ENCODE results near the gene MUC22. TPM values are rescaled to one million over a fixed set of nuclear protein-coding genes. Genes with fewer than 3 reads are reported as not detected.
A peak's percentile ranks its signal among the peaks of the same experiment; 100 is the strongest.
"Not testable (repeated sequence)": the region's sequence is repeated elsewhere in the genome, so short reads cannot be mapped to it uniquely, and the experiment has no call there.

Gene MUC22
- total and polyA plus RNA-seq, 5 donors from 2014 or later = not detected

GRCh38 chr6:30969171-30969570, 41.1 kb upstream of the MUC22 start:
- peaks cover 38% of the 10 kb centered on the region for H3K27me3 Mint-ChIP-seq
- H3K4me1 Mint-ChIP-seq; H3K36me3 ChIP-seq (ENCODE audit: control insufficient read depth, insufficient read depth, low read length); H3K9me3 ChIP-seq (ENCODE audit: control insufficient read depth in 2 of 2, low read length in 2 of 2); H3K27ac ChIP-seq (ENCODE audit: insufficient read depth, low read length, poor library complexity, severe bottlenecking); H3K4me3 Mint-ChIP-seq; H3K4me3 ChIP-seq (ENCODE audit: low read depth, low read length); H3K4me1 ChIP-seq (ENCODE audit: control insufficient read depth, insufficient read depth, low read length, poor library complexity, severe bottlenecking); H3K9me3 Mint-ChIP-seq; ATAC-seq (ENCODE audit: low read depth in 2 of 2); H3K36me3 Mint-ChIP-seq; H3K27ac Mint-ChIP-seq; H3K27me3 ChIP-seq (ENCODE audit: control insufficient read depth, insufficient read depth, low read length); DNase-seq: not testable (repeated sequence)

- H3K36me3 Mint-ChIP-seq = no peaks in the 10 kb centered on the region
- Histone ChIP-seq H3K9me3 (ENCODE audit: control insufficient read depth in 2 of 2, low read length in 2 of 2) (no peaks in the 10 kb centered on the region), H3K4me3 (ENCODE audit: low read depth, low read length) (no peak overlapping the region), H3K27ac (ENCODE audit: insufficient read depth, low read length, poor library complexity, severe bottlenecking) (no peak overlapping the region), H3K36me3 (ENCODE audit: control insufficient read depth, insufficient read depth, low read length) (no peaks in the 10 kb centered on the region), H3K4me1 (ENCODE audit: control insufficient read depth, insufficient read depth, low read length, poor library complexity, severe bottlenecking) (no peaks in the 10 kb centered on the region), H3K27me3 (ENCODE audit: control insufficient read depth, insufficient read depth, low read length) (peaks cover 3% of the 10 kb centered on the region)
- DNase-seq (no peak), ATAC-seq (ENCODE audit: low read depth in 2 of 2) (no peak)
- H3K4me1 Mint-ChIP-seq = peaks cover 0 to 5% (median 1%) of the 10 kb centered on the region in 4 donors
- peaks cover 34% of the 10 kb centered on the region for H3K27me3 Mint-ChIP-seq
- H3K27ac Mint-ChIP-seq = no peak overlapping the region
- H3K4me3 Mint-ChIP-seq = no peak overlapping the region
- peaks cover 0 to 1% (median 0%) of the 10 kb centered on the region in 7 donors for H3K9me3 Mint-ChIP-seq
Observed at GRCh38 chr6:30970946-30971345, 39.3 kb upstream of the MUC22 start.

DNA sequence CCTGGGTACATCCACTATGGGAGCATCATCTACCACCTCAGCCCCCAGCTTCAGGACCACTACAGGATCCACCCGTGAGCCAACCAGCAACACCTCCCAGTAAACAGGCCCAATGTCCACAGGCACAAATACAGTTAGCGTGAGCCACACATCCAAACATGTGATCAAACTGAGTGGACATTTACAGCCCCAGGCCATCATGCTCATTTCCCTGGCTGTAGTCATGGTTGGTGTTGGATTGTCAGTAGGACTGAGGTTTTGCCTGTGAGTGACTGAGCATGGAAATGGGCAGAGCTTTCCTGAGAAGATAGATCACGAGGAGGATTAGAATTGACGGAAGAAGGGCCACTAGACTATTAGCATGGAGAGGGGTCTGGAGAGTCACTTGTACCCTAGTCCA, 37.5 kb upstream of the MUC22 start:
- Histone ChIP-seq H3K27me3 (ENCODE audit: control insufficient read depth, insufficient read depth, low read length) (peaks cover 3% of the 10 kb centered on the region), H3K4me3 (ENCODE audit: low read depth, low read length) (no peak overlapping the region), H3K36me3 (ENCODE audit: control insufficient read depth, insufficient read depth, low read length) (no peaks in the 10 kb centered on the region), H3K27ac (ENCODE audit: insufficient read depth, low read length, poor library complexity, severe bottlenecking) (no peak overlapping the region), H3K4me1 (ENCODE audit: control insufficient read depth, insufficient read depth, low read length, poor library complexity, severe bottlenecking) (no peaks in the 10 kb centered on the region), H3K9me3 (ENCODE audit: control insufficient read depth in 2 of 2, low read length in 2 of 2) (no peaks in the 10 kb centered on the region)
- Mint-ChIP-seq H3K4me1 (peaks cover 0 to 2% (median 0%) of the 10 kb centered on the region in 4 donors), H3K36me3 (no peaks in the 10 kb centered on the region), H3K9me3 (peaks cover 0 to 1% (median 0%) of the 10 kb centered on the region in 7 donors), H3K4me3 (no peak overlapping the region), H3K27ac (peak overlapping the region in 1 of 3 donors; percentile 29), H3K27me3 (peaks cover 32% of the 10 kb centered on the region)
- DNase-seq (no peak), ATAC-seq (ENCODE audit: low read depth in 2 of 2) (no peak)

DNA sequence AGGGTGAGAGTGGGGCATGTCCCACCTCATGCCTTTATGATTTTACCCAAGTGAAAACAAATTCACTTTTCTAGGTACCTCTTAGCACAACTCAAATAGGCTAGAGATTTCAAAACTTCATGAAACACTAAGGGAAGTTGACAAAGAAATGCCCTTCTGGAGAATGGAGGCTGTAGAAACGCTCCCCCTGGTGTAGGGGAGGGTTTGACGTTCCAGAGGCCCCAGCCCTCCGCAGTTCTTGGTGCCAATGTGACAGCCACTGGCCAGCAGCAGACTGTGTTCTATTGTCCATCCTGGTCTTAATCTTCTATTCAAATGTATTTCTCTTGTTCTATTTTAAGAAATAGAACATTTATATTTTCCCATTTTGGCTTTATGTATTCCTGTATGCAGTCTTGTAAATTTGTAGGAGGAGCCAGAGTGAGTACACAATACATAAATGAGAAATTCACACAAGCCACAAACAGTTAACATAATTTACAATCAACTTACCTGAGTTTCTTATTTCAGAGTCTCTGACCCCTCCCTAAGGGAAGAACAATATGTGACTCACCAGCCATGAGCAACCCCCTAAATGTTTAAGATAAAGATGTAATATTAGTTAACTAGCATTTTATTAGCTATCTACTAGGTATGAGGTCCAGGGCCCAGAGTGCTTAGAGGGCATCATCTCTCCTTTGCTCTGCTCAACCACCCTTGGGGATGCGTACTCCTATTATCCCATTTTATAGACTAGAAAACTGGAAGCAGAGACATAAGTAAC, 35.6 kb upstream of the MUC22 start:
- Histone ChIP-seq H3K27ac (ENCODE audit: insufficient read depth, low read length, poor library complexity, severe bottlenecking) (no peak overlapping the region), H3K27me3 (ENCODE audit: control insufficient read depth, insufficient read depth, low read length) (peaks cover 8% of the 10 kb centered on the region), H3K36me3 (ENCODE audit: control insufficient read depth, insufficient read depth, low read length) (no peaks in the 10 kb centered on the region), H3K4me3 (ENCODE audit: low read depth, low read length) (no peak overlapping the region), H3K9me3 (ENCODE audit: control insufficient read depth in 2 of 2, low read length in 2 of 2) (no peaks in the 10 kb centered on the region), H3K4me1 (ENCODE audit: control insufficient read depth, insufficient read depth, low read length, poor library complexity, severe bottlenecking) (no peaks in the 10 kb centered on the region)
- Mint-ChIP-seq H3K9me3 (peaks cover 0 to 2% (median 0%) of the 10 kb centered on the region in 7 donors), H3K36me3 (no peaks in the 10 kb centered on the region), H3K4me1 (peaks cover 0 to 2% (median 0%) of the 10 kb centered on the region in 4 donors), H3K27ac (no peak overlapping the region), H3K27me3 (peaks cover 44% of the 10 kb centered on the region), H3K4me3 (no peak overlapping the region)
- ATAC-seq (ENCODE audit: low read depth in 2 of 2) = no peak
- no peak for DNase-seq

DNA sequence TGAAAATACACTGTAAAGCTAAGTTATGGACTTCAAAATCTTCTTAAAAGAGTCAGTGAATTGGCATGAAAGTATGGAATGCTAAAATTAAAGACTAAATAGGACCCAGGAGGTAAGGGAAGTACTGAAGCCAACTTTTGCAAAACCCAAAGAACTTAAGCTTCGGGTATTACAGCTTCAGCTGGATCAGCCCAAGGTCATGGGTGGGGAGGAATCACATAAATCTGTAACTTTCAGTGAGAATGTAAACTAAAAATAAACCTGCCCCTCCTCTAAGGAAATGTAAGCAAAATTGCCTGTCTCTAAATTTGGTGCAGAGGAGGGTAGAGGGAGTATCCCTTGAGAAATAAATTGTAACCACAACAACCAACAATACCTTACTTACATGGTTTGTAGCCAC, 31.1 kb upstream of the MUC22 start:
- no peaks in the 10 kb centered on the region for H3K9me3 ChIP-seq (ENCODE audit: control insufficient read depth in 2 of 2, low read length in 2 of 2)
- Mint-ChIP-seq H3K36me3 (no peaks in the 10 kb centered on the region), H3K27ac (peak overlapping the region in 1 of 3 donors; percentile 44), H3K27me3 (peaks cover 39% of the 10 kb centered on the region), H3K4me1 (peaks cover 0 to 2% (median 0%) of the 10 kb centered on the region in 4 donors), H3K4me3 (no peak overlapping the region), H3K9me3 (peaks cover 0 to 2% (median 0%) of the 10 kb centered on the region in 7 donors)
- H3K27me3 ChIP-seq (ENCODE audit: control insufficient read depth, insufficient read depth, low read length) = peaks cover 18% of the 10 kb centered on the region
- ATAC-seq (ENCODE audit: low read depth in 2 of 2) (no peak), DNase-seq (no peak)
- no peak overlapping the region for H3K27ac ChIP-seq (ENCODE audit: insufficient read depth, low read length, poor library complexity, severe bottlenecking)
- no peaks in the 10 kb centered on the region for H3K4me1 ChIP-seq (ENCODE audit: control insufficient read depth, insufficient read depth, low read length, poor library complexity, severe bottlenecking)
- H3K4me3 ChIP-seq (ENCODE audit: low read depth, low read length) = no peak overlapping the region
- no peaks in the 10 kb centered on the region for H3K36me3 ChIP-seq (ENCODE audit: control insufficient read depth, insufficient read depth, low read length)

DNA sequence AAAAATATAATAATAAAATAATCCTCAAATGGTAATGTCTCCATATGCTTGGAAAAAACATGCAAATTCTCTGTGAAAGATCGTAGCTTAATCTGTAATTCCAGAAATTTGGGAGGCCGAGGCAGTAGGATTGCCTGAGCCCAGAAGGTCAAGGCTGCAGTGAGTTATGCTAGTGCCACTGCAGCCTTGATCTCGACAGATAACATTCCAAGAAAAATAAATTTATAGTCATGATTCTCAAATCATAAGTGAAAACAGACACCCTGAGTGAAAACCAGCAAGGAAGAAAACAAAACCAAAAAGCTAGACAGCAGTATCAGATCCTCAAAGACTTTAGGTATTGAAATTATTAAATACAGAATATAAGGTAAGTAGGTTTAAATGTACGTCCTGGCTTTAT, 30.6 kb upstream of the MUC22 start:
- DNase-seq = no peak
- no peak for ATAC-seq (ENCODE audit: low read depth in 2 of 2)
- Mint-ChIP-seq H3K36me3 (no peaks in the 10 kb centered on the region), H3K9me3 (peaks cover 0 to 2% (median 0%) of the 10 kb centered on the region in 7 donors), H3K4me3 (no peak overlapping the region), H3K27me3 (peaks cover 38% of the 10 kb centered on the region), H3K4me1 (peaks cover 0 to 2% (median 0%) of the 10 kb centered on the region in 4 donors), H3K27ac (no peak overlapping the region)
- no peak overlapping the region for H3K4me3 ChIP-seq (ENCODE audit: low read depth, low read length)
- H3K4me1 ChIP-seq (ENCODE audit: control insufficient read depth, insufficient read depth, low read length, poor library complexity, severe bottlenecking) = no peaks in the 10 kb centered on the region
- H3K36me3 ChIP-seq (ENCODE audit: control insufficient read depth, insufficient read depth, low read length) = no peaks in the 10 kb centered on the region
- H3K27me3 ChIP-seq (ENCODE audit: control insufficient read depth, insufficient read depth, low read length) = peaks cover 18% of the 10 kb centered on the region
- no peak overlapping the region for H3K27ac ChIP-seq (ENCODE audit: insufficient read depth, low read length, poor library complexity, severe bottlenecking)
- no peaks in the 10 kb centered on the region for H3K9me3 ChIP-seq (ENCODE audit: control insufficient read depth in 2 of 2, low read length in 2 of 2)

GRCh38 chr6:30981942-30982772, 28.1 kb upstream of the MUC22 start:
- H3K4me3 ChIP-seq (ENCODE audit: low read depth, low read length) = no peak overlapping the region
- Mint-ChIP-seq H3K9me3 (peaks cover 0 to 4% (median 0%) of the 10 kb centered on the region in 7 donors), H3K27ac (peak overlapping the region in 1 of 3 donors; percentile 49), H3K27me3 (peaks cover 34% of the 10 kb centered on the region), H3K4me3 (no peak overlapping the region), H3K36me3 (no peaks in the 10 kb centered on the region), H3K4me1 (peaks cover 0 to 2% (median 0%) of the 10 kb centered on the region in 4 donors)
- ATAC-seq (ENCODE audit: low read depth in 2 of 2) (no peak), DNase-seq (no peak)
- H3K36me3 ChIP-seq (ENCODE audit: control insufficient read depth, insufficient read depth, low read length) = no peaks in the 10 kb centered on the region
- no peaks in the 10 kb centered on the region for H3K9me3 ChIP-seq (ENCODE audit: control insufficient read depth in 2 of 2, low read length in 2 of 2)
- H3K27me3 ChIP-seq (ENCODE audit: control insufficient read depth, insufficient read depth, low read length) = peaks cover 15% of the 10 kb centered on the region
- H3K27ac ChIP-seq (ENCODE audit: insufficient read depth, low read length, poor library complexity, severe bottlenecking) = no peak overlapping the region
- H3K4me1 ChIP-seq (ENCODE audit: control insufficient read depth, insufficient read depth, low read length, poor library complexity, severe bottlenecking) = no peaks in the 10 kb centered on the region
